Stimulated activated CD8-positive, alpha-beta memory T cell treated with anti-CD3 and anti-CD28 coated beads, Interleukin-15, amount 100 ng/mL, for 24 hours (primary cell): ENCODE data around the gene FNDC11.
"Not testable (repeated sequence)": the region's sequence is repeated elsewhere in the genome, so short reads cannot be mapped to it uniquely, and the experiment has no call there.

Experiments
- DNase-seq: peaks from one replicate; pipeline ENCODE4 v3.0.0-alpha.2; 2020; ENCODE audit warnings: low read depth

Gene FNDC11

GRCh38 chr20:63567386-63568169 is 13.6 kb downstream of the FNDC11 start:
- DNase-seq, result no peak

GRCh38 chr20:63568170-63568981 is 14.4 kb downstream of the FNDC11 start:
- no peak for DNase-seq

GRCh38 chr20:63568986-63569949 is 15.3 kb downstream of the FNDC11 start:
- no peak for DNase-seq

GRCh38 chr20:63570281-63571086 is 16.5 kb downstream of the FNDC11 start:
- no peak for DNase-seq

GRCh38 chr20:63571087-63571478 is 17.1 kb downstream of the FNDC11 start:
- not testable (repeated sequence) for DNase-seq

GRCh38 chr20:63572071-63572787 is 18.3 kb downstream of the FNDC11 start:
- DNase-seq, result no peak

GRCh38 chr20:63572788-63573646 is 19.1 kb downstream of the FNDC11 start:
- no peak for DNase-seq

GRCh38 chr20:63573647-63574131 is 19.7 kb downstream of the FNDC11 start:
- no peak for DNase-seq

GRCh38 chr20:63574156-63574828 is 20.3 kb downstream of the FNDC11 start, which contains the start of gene HELZ2:
Gene HELZ2 (minus strand): TSS chr20:63574239. CDS start chr20:63572385, 1,854 bp downstream.
- no peak for DNase-seq

GRCh38 chr20:63574829-63575743 is 21.1 kb downstream of the FNDC11 start:
- DNase-seq, result no peak

- DNase-seq, result no peak
Measured at GRCh38 chr20:63576311-63576710, 22.4 kb downstream of the FNDC11 start.

- no peak for DNase-seq
Measured at GRCh38 chr20:63577317-63577894, 23.4 kb downstream of the FNDC11 start.

- no peak for DNase-seq
Measured at GRCh38 chr20:63578224-63579016, 24.5 kb downstream of the FNDC11 start.

- no peak for DNase-seq
Measured at GRCh38 chr20:63579017-63579694, 25.2 kb downstream of the FNDC11 start.

GRCh38 chr20:63580796-63581461 is 27.0 kb downstream of the FNDC11 start:
- DNase-seq, result no peak
